Measurements from ENCODE around the gene CTNNA2.

CTNNA2 gene

DNA sequence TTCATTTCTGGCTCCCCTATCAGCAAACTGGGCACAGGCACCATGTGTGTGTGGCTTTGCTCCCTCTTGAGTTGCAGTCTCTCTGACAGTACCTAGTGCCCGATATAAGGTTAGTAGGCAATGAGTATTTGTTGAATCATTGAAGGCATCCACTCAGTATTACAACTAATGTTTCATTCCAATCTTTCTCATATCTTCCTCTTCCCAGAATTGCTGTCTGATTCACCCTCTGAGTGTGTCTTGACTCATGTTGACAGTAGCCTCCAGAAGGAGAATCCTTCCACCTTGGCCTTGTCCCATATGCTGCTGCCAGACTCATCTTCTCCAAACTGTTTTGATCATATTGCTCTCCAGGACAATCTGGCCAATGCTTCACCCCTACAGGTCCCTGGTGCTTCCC lies 589.2 kb downstream of the CTNNA2 start:
- Histone ChIP-seq H3K4me1 (no peaks in the 10 kb centered on the region), H3K4me3 (ENCODE audit: low read depth, low read length) (no peak overlapping the region), H3K27me3 (ENCODE audit: control insufficient read depth, insufficient read depth, low read length) (no peaks in the 10 kb centered on the region), H3K36me3 (ENCODE audit: control insufficient read depth, insufficient read depth, low read length) (no peaks in the 10 kb centered on the region), H3K4me2 (ENCODE audit: low read length) (no peak overlapping the region), H3K9me3 (ENCODE audit: control insufficient read depth, low read length) (no peaks in the 10 kb centered on the region), H3K27ac (no peak overlapping the region), H3K9ac (no peak overlapping the region), H3K79me2 (no peaks in the 10 kb centered on the region), H2AFZ (no peak overlapping the region)
- TF ChIP-seq, protein P1, sequence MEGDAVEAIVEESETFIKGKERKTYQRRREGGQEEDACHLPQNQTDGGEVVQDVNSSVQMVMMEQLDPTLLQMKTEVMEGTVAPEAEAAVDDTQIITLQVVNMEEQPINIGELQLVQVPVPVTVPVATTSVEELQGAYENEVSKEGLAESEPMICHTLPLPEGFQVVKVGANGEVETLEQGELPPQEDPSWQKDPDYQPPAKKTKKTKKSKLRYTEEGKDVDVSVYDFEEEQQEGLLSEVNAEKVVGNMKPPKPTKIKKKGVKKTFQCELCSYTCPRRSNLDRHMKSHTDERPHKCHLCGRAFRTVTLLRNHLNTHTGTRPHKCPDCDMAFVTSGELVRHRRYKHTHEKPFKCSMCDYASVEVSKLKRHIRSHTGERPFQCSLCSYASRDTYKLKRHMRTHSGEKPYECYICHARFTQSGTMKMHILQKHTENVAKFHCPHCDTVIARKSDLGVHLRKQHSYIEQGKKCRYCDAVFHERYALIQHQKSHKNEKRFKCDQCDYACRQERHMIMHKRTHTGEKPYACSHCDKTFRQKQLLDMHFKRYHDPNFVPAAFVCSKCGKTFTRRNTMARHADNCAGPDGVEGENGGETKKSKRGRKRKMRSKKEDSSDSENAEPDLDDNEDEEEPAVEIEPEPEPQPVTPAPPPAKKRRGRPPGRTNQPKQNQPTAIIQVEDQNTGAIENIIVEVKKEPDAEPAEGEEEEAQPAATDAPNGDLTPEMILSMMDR (IDR thresholded peaks at IDR 0.05), result no peak

DNA sequence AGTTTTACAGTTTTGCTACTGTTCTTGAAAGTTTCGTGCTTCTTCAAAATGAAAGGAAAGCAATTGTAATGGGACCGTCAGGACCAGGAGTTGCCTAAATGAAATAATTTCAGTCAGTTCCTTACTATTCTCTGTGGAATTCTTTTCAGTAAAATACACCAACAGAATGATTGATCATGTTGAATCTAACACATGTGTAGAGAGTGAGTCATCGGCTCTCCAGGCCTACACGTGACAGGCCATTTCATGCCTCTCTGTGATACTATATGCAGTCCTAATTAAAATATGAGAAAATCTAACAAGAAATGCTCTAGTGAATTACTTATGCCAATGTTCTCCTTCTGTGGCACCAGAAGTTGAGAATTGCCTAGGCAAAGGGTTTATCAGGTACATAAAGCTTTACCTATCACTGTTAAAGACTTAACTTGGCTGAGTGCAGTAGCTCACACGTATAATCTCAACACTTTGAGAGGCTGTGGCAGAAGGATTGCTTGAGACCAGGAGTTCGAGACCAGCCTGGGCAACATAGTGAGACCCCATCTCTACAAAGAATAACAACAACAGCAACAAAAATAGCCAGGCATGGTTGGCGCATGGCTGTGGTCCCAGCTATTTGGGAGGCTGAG lies 592.3 kb downstream of the CTNNA2 start:
- H3K27me3 ChIP-seq (ENCODE audit: control insufficient read depth, insufficient read depth, low read length), result no peaks in the 10 kb centered on the region
- no peaks in the 10 kb centered on the region for H3K4me1 ChIP-seq
- H3K27ac ChIP-seq, result no peak overlapping the region
- H3K9ac ChIP-seq, result no peak overlapping the region
- no peaks in the 10 kb centered on the region for H3K9me3 ChIP-seq (ENCODE audit: control insufficient read depth, low read length)
- no peak overlapping the region for H3K4me2 ChIP-seq (ENCODE audit: low read length)
- no peaks in the 10 kb centered on the region for H3K79me2 ChIP-seq
- H3K4me3 ChIP-seq (ENCODE audit: low read depth, low read length), result no peak overlapping the region
- TF ChIP-seq, protein P1 (IDR thresholded peaks at IDR 0.05), result no peak
- H2AFZ ChIP-seq, result no peak overlapping the region
- no peaks in the 10 kb centered on the region for H3K36me3 ChIP-seq (ENCODE audit: control insufficient read depth, insufficient read depth, low read length)

DNA sequence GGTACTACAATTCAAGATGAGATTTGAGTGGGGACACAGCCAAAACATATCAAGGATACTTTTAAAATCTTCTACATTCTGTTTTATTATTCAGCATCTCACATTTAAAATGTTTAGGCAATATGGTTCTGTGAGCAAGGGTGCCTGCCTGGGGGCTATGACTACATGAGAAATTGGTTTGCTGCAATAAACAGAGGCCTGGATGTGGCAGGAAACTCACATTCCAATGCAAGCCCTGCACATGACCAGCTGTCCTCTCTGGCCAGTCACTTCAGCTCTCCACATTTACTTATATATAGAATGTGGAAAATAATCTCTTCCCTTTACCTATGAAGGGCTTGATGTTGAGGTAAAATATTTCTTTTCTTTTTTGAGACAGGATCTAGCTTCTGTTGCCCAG lies 598.3 kb downstream of the CTNNA2 start:
- H3K9me3 ChIP-seq (ENCODE audit: control insufficient read depth, low read length), result no peaks in the 10 kb centered on the region
- H3K4me1 ChIP-seq, result no peaks in the 10 kb centered on the region
- no peak overlapping the region for H3K4me3 ChIP-seq (ENCODE audit: low read depth, low read length)
- no peaks in the 10 kb centered on the region for H3K79me2 ChIP-seq
- no peaks in the 10 kb centered on the region for H3K36me3 ChIP-seq (ENCODE audit: control insufficient read depth, insufficient read depth, low read length)
- no peak overlapping the region for H3K9ac ChIP-seq
- H3K27me3 ChIP-seq (ENCODE audit: control insufficient read depth, insufficient read depth, low read length), result no peaks in the 10 kb centered on the region
- no peak overlapping the region for H2AFZ ChIP-seq
- no peak overlapping the region for H3K27ac ChIP-seq
- TF ChIP-seq, protein P1 (IDR thresholded peaks at IDR 0.05), result no peak
- no peak overlapping the region for H3K4me2 ChIP-seq (ENCODE audit: low read length)

DNA sequence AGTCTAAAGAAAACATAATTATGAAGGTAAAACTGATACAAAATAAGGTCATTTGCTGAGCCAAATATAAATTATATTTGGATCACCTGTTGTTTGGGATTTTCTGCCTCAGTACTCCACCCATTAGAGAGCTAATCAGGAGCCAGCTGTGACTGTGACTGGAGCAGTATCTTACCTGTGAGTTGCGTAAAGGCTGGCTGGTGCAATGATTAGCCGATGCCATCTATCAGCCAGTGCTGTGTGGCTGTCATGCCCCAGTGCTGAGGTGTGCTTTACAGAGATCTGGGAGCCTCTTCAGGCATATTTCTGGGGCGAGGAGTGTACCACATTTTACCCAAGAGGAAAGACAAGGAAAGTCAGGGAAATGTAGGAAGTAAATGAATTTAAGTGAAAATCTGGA lies 599.9 kb downstream of the CTNNA2 start:
- Histone ChIP-seq H3K9me3 (ENCODE audit: control insufficient read depth, low read length) (no peaks in the 10 kb centered on the region), H3K27ac (no peak overlapping the region), H3K4me1 (no peaks in the 10 kb centered on the region), H3K4me3 (ENCODE audit: low read depth, low read length) (no peak overlapping the region), H3K27me3 (ENCODE audit: control insufficient read depth, insufficient read depth, low read length) (no peaks in the 10 kb centered on the region), H3K4me2 (ENCODE audit: low read length) (no peak overlapping the region), H3K9ac (no peak overlapping the region), H3K79me2 (no peaks in the 10 kb centered on the region), H2AFZ (no peak overlapping the region), H3K36me3 (ENCODE audit: control insufficient read depth, insufficient read depth, low read length) (no peaks in the 10 kb centered on the region)
- TF ChIP-seq, protein P1 (IDR thresholded peaks at IDR 0.05), result no peak

DNA sequence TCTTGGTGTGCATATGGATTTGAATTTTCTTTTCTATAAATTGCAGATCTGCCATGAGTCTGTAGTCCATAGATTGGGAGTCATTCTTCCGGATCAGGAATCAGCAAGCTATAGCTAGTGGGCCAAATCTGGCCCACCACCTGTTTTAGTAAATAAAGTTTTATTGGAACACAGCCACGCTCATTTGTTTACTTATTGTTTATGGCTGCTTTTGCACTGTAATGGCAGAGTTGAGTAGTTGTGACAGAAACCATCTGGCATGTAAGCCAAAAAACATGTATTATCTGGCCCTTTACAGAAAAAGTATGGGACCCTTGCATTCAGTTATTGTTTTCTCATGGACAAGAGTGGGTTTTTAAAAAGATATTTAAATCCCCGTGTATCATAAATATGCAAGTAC lies 600.5 kb downstream of the CTNNA2 start:
- no peaks in the 10 kb centered on the region for H3K79me2 ChIP-seq
- H3K27me3 ChIP-seq (ENCODE audit: control insufficient read depth, insufficient read depth, low read length), result no peaks in the 10 kb centered on the region
- TF ChIP-seq, protein P1 (IDR thresholded peaks at IDR 0.05), result no peak
- H3K9ac ChIP-seq, result no peak overlapping the region
- no peaks in the 10 kb centered on the region for H3K36me3 ChIP-seq (ENCODE audit: control insufficient read depth, insufficient read depth, low read length)
- H3K4me1 ChIP-seq, result no peaks in the 10 kb centered on the region
- H3K27ac ChIP-seq, result no peak overlapping the region
- no peaks in the 10 kb centered on the region for H3K9me3 ChIP-seq (ENCODE audit: control insufficient read depth, low read length)
- H3K4me3 ChIP-seq (ENCODE audit: low read depth, low read length), result no peak overlapping the region
- H3K4me2 ChIP-seq (ENCODE audit: low read length), result no peak overlapping the region
- no peak overlapping the region for H2AFZ ChIP-seq

Measured in parathyroid adenoma (tissue), 2 donors.